ENCODE data around the gene NOL3.
A peak's percentile ranks its signal among the peaks of the same experiment; 100 is the strongest.

The NOL3 gene

GRCh38 chr16:67163164-67163998, 7.0 kb upstream of the NOL3 start:
- no peak for TF ChIP-seq ZFX (IDR thresholded peaks at IDR 0.05)
- no peak for TF ChIP-seq CTCF (conservative IDR thresholded peaks at IDR 0.05)
- H3K27ac ChIP-seq: no peak overlapping the region; the same call in 1 of the 2 replicates

GRCh38 chr16:67163999-67164558, 6.3 kb upstream of the NOL3 start:
- TF ChIP-seq ZFX (IDR thresholded peaks at IDR 0.05) (no peak), CTCF (conservative IDR thresholded peaks at IDR 0.05) (no peak)
- H3K27ac ChIP-seq: peak overlapping the region; percentile 62; the same call in 1 of the 2 replicates

- H3K27ac ChIP-seq: peak within 1 kb of the TSS; percentile 62
Observed at GRCh38 chr16:67164599-67165061, 5.7 kb upstream of the NOL3 start, which contains the start of gene HSF4. Gene HSF4 (plus strand): TSS chr16:67164745. CDS start chr16:67164812, 67 bp downstream.

GRCh38 chr16:67165121-67166078, 4.9 kb upstream of the NOL3 start:
- H3K27ac ChIP-seq: peak overlapping the region; percentile 62
- no peak for TF ChIP-seq ZFX (IDR thresholded peaks at IDR 0.05)
- TF ChIP-seq CTCF (conservative IDR thresholded peaks at IDR 0.05): no peak

More at GRCh38 chr16:67164599-67165061, 5.7 kb upstream of the NOL3 start, which contains the start of gene HSF4:
- no peak for TF ChIP-seq CTCF (conservative IDR thresholded peaks at IDR 0.05)
- no peak for TF ChIP-seq ZFX (IDR thresholded peaks at IDR 0.05)

- TF ChIP-seq ZFX (IDR thresholded peaks at IDR 0.05): no peak
- no peak for TF ChIP-seq CTCF (conservative IDR thresholded peaks at IDR 0.05)
- no peak overlapping the region for H3K27ac ChIP-seq
Observed at GRCh38 chr16:67166110-67166547, 4.2 kb upstream of the NOL3 start.

- H3K27ac ChIP-seq: no peak overlapping the region
- TF ChIP-seq CTCF (conservative IDR thresholded peaks at IDR 0.05) (no peak), ZFX (IDR thresholded peaks at IDR 0.05) (no peak)
Observed at GRCh38 chr16:67166598-67167168, 3.7 kb upstream of the NOL3 start.

Measured in C4-2B (cell line).